Heart left ventricle (tissue), 16 donors: Measurements from ENCODE around the gene SLC2A3. TPM values are rescaled to one million over a fixed set of nuclear protein-coding genes. Genes with fewer than 3 reads are reported as not detected.
A peak's percentile ranks its signal among the peaks of the same experiment; 100 is the strongest.
"Not testable (repeated sequence)": the region's sequence is repeated elsewhere in the genome, so short reads cannot be mapped to it uniquely, and the experiment has no call there.

ENCODE experiments used
- ATAC-seq, 4 donors: fragments of 200-7000 bp; cut with Tn5 transposase; one replicate each; pipeline ENCODE4 v1.9.1; 2020 to 2022; ENCODE audit warnings: moderate library complexity in 4 of 4, mild to moderate bottlenecking in 3 of 4, moderate number of reproducible peaks in 1 of 4
- DNase-seq, 5 donors: peaks; one replicate each; pipeline ENCODE4 v3.0.0-alpha.2; 2020
- H3K27ac ChIP-seq, 12 donors: fragments of 200-600 bp; sonication (generic) in 4 of 12; one replicate each; pipeline versions ENCODE4 v1.5.0 to v1.8.0; 2016 to 2022; ENCODE audit warnings: mild to moderate bottlenecking in 2 of 12
- H3K27me3 ChIP-seq, 9 donors: fragments of 200-600 bp; sonication (generic) in 2 of 9; one replicate each; pipeline versions ENCODE4 v1.5.1 to v1.8.0; 2016 to 2022; ENCODE audit warnings: mild to moderate bottlenecking in 3 of 9
- H3K36me3 ChIP-seq, 9 donors: fragments of 200-600 bp; sonication (generic) in 2 of 9; one replicate each; pipeline versions ENCODE4 v1.5.0 to v1.8.0; 2018 to 2022; ENCODE audit warnings: mild to moderate bottlenecking in 2 of 9
- H3K4me1 ChIP-seq, 12 donors: fragments of 200-600 bp; sonication (generic) in 4 of 12; one replicate each; pipeline versions ENCODE4 v1.5.0 to v1.8.0; 2016 to 2022; ENCODE audit warnings: mild to moderate bottlenecking in 3 of 12
- H3K4me3 ChIP-seq, 12 donors: fragments of 200-600 bp; sonication (generic) in 4 of 12; one replicate each; pipeline versions ENCODE4 v1.5.0 to v1.8.0; 2017 to 2022; ENCODE audit warnings: mild to moderate bottlenecking in 9 of 12, moderate library complexity in 4 of 12
- H3K9me3 ChIP-seq, 12 donors: fragments of 200-600 bp; sonication (generic) in 4 of 12; one replicate each; pipeline versions ENCODE4 v1.5.0 to v1.8.0; 2016 to 2022; ENCODE audit warnings: mild to moderate bottlenecking in 1 of 12
- POLR2A ChIP-seq, 2 donors: fragments of 450-650 bp; IDR thresholded peaks; one replicate each; pipeline ENCODE4 v1.6.1; 2017; ENCODE audit warnings: antibody characterized with exemption in 2 of 2, mild to moderate bottlenecking in 2 of 2, moderate library complexity in 2 of 2
- WGBS, 4 donors: extraction: QIAGEN DNeasy Blood & Tissue Kit in 2 of 4; methylation state at CpG; one replicate each; pipeline versions ENCODE4 v1.1.5 to v1.1.7; 2013 to 2018; 5-methylcytosine and 5-hydroxymethylcytosine counted together
- intact Hi-C, 10 donors: fragments of 100-400 bp; cut with DNase I; formaldehyde crosslinking; loops; one replicate each; pipeline versions ENCODE4 v1.11.1 to v1.14.2; 2022
- polyA plus RNA-seq, 2 donors: library from polyadenylated mRNA; stranded (reverse); fragments of 200-250 nt; gene quantifications; one replicate each; pipeline ENCODE4 v1.2.3, GENCODE V29; 2013
- total RNA-seq, 9 donors: library from RNA; depleted of rRNA in 2 of 9; stranded (reverse); fragments of >200 nt in 2 of 9; fragmentation: NEBNext Ultra II Directional in 3 of 9; extraction: Animal tissue kit (Norgen Biotek cat#: 25700) in 3 of 9; gene quantifications; one replicate each; pipeline versions ENCODE4 v1.1.0 to v1.2.4, GENCODE V29; 2016 to 2023
- TF ChIP-seq, protein P1 (sequence below), 12 donors: fragments of 200-600 bp; sonication (generic) in 4 of 12; IDR thresholded peaks; one replicate each; pipeline versions ENCODE4 v1.5.0 to v1.8.0; 2018 to 2022; ENCODE audit warnings: antibody characterized with exemption in 12 of 12, mild to moderate bottlenecking in 5 of 12
- donor health status: ischemic (EF 13 %, LVEDD 7.1; RV severe dilation, severe dysfunction).
- donor health status: healthy with polysubstance abuse.
- donor health status: DM: no; HTN: yes; CAD: no.
- donor health status: DM: no; HTN: no; CAD: no.
- donor health status: ischemic (EF 25% LVEDD 6.9; RV normal size, moderate dysfunction).
- donor health status: ischemic (EF 25% LVEDD 5.7; RV mildly dilated, moderate dysfunction).
- donor health status: healthy.
- donor health status: DM: yes; HTN: yes; CAD: no.
- donor health status: ischemic (EF 35%, LVEDD 5.7; RV mildly dilated, moderate dysfunction).
- donor health status: nonischemic (EF 11% LVEDD 7.7; RV severe dilation, severe dysfunction).
- donor health status: DM: yes; HTN: yes; CAD: no.
- donor health status: PGD.
- donor health status: ischemic (EF 29% LVEDD 5.4; RV normal size, mild dysfunction).
- donor health status: nonischemic (EF 23%, LVEDD 6.1; RV moderate dilation, normal function).

SLC2A3 gene
- total and polyA plus RNA-seq, 11 donors = 4.6 to 76.9 (median 8.8) TPM

DNA sequence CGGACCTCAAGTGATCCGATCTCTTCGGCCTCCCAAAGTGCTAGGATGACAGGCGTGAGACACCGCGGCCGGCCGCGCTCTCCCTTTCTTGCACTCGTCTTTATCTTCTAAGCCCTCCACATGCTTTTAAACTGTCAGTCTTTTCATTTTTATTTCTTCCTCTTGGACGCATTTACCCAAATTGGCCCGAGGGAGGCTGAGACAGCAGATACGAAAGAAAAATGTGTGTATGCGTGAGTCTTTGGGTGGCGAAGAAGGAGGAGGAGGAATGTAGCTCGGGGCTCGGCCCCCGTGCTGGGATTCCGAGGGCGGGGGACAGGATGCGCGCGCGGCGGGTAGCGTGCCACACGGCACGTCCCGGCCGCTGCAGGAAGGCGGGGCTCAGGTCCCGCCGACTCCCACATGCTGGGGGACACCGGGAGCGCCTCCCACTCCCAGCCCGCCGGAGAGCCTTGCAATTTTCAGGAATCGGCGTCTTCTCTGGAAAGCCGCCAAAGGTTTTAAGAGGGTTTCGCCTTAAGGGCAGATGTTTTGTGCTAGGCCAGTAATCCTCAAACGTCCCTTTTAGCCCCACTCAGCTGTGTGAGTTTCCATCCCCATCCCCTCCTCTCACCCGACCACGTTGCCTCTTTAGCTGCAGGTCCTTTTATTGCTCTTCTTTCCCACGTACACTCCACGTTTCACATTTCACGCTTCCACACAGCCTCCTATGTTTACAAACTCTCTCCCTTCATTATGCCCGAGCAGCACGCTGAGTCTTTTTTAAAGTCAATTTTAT is 34.7 kb upstream of the SLC2A3 start:
- Histone ChIP-seq H3K36me3 (no peaks in the 10 kb centered on the region), H3K4me1 (peaks cover 0 to 34% (median 6%) of the 10 kb centered on the region in 12 donors), H3K27ac (peak overlapping the region; percentile 74 to 91 (median 78)), H3K9me3 (no peaks in the 10 kb centered on the region), H3K4me3 (peak overlapping the region; percentile 25 to 61 (median 56)), H3K27me3 (no peaks in the 10 kb centered on the region)
- ATAC-seq (peak; percentile 90 to 99 (median 98)), DNase-seq (peak; percentile 88 to 95 (median 93))
- WGBS, 4 donors = 1 to 3% (median 2%) methylated on average over 47 to 49 of the region's 49 CpGs
- intact Hi-C loops = loop anchor here in 6 of 10 donors (2.0 to 5.0 kb wide), 5 partner anchors 33 to 38 kb away; partner anchors contain the start of gene SLC2A3 (in 2 of the 6)
- TF ChIP-seq POLR2A (IDR thresholded peaks at IDR 0.05) = peak in 1 of 2 donors; percentile 33
- TF ChIP-seq, protein P1, sequence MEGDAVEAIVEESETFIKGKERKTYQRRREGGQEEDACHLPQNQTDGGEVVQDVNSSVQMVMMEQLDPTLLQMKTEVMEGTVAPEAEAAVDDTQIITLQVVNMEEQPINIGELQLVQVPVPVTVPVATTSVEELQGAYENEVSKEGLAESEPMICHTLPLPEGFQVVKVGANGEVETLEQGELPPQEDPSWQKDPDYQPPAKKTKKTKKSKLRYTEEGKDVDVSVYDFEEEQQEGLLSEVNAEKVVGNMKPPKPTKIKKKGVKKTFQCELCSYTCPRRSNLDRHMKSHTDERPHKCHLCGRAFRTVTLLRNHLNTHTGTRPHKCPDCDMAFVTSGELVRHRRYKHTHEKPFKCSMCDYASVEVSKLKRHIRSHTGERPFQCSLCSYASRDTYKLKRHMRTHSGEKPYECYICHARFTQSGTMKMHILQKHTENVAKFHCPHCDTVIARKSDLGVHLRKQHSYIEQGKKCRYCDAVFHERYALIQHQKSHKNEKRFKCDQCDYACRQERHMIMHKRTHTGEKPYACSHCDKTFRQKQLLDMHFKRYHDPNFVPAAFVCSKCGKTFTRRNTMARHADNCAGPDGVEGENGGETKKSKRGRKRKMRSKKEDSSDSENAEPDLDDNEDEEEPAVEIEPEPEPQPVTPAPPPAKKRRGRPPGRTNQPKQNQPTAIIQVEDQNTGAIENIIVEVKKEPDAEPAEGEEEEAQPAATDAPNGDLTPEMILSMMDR (IDR thresholded peaks at IDR 0.05) = peak in 2 of 12 donors; percentile 4 to 8

DNA sequence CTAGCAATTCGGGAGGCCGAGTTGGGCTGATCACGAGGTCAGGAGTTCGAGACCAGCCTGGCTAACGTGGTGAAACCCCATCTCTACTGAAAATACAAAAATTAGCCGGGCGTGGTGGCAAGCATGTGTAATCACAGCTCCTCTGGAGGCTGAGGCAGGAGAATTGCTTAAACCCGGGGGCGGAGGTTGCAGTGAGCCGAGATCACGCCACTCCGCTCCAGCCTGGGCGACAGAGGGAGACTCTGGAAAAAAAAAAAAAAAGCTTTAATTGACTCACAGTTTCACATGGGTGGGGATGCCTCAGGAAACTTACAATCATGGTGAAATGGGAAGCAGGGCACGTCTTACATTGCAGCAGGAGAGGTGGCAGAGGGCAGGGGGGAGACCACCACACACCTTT is 30.6 kb upstream of the SLC2A3 start:
- Histone ChIP-seq H3K36me3 (no peaks in the 10 kb centered on the region), H3K4me3 (no peak overlapping the region), H3K9me3 (no peaks in the 10 kb centered on the region), H3K27ac (no peak overlapping the region), H3K27me3 (no peaks in the 10 kb centered on the region), H3K4me1 (peaks cover 0 to 33% (median 6%) of the 10 kb centered on the region in 12 donors)
- TF ChIP-seq, protein P1 (IDR thresholded peaks at IDR 0.05) = no peak
- TF ChIP-seq POLR2A (IDR thresholded peaks at IDR 0.05) = no peak
- DNase-seq (no peak), ATAC-seq (no peak)
- intact Hi-C loops = loop anchor here in 1 of 10 donors (5.0 kb wide), 1 partner anchor 34 kb away; no protein-coding TSS in a partner anchor
- WGBS, 4 donors = 88 to 95% (median 91%) methylated on average over 14 of the region's 14 CpGs

DNA sequence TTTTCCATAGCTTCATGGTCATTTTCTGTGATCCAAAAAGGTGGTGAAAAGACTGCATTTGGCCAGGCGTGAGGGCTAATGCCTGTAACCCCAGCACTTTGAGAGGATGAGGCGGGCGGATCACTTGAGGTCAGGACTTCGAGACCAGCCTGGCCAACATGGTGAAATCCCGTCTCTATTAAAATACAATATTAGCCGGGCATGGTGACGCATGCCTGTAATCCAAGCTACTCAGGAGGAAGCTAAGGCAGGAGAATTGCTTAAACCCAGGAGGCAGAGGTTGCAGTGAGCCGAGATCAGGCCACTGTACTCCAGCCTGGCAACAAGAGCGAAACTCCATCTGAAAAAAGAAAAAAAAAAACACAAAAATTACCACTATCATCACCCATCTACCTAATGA is 28.7 kb upstream of the SLC2A3 start:
- not testable (repeated sequence) for H3K27ac ChIP-seq, H3K9me3 ChIP-seq, DNase-seq, H3K36me3 ChIP-seq, H3K27me3 ChIP-seq, ATAC-seq, H3K4me3 ChIP-seq
- WGBS, 4 donors = 90 to 97% (median 93%) methylated on average over 9 of the region's 9 CpGs
- H3K4me1 ChIP-seq = peaks cover 0 to 31% (median 5%) of the 10 kb centered on the region in 12 donors
- intact Hi-C loops = loop anchor here in 1 of 10 donors (5.0 kb wide), 1 partner anchor 32 kb away; no protein-coding TSS in a partner anchor

DNA sequence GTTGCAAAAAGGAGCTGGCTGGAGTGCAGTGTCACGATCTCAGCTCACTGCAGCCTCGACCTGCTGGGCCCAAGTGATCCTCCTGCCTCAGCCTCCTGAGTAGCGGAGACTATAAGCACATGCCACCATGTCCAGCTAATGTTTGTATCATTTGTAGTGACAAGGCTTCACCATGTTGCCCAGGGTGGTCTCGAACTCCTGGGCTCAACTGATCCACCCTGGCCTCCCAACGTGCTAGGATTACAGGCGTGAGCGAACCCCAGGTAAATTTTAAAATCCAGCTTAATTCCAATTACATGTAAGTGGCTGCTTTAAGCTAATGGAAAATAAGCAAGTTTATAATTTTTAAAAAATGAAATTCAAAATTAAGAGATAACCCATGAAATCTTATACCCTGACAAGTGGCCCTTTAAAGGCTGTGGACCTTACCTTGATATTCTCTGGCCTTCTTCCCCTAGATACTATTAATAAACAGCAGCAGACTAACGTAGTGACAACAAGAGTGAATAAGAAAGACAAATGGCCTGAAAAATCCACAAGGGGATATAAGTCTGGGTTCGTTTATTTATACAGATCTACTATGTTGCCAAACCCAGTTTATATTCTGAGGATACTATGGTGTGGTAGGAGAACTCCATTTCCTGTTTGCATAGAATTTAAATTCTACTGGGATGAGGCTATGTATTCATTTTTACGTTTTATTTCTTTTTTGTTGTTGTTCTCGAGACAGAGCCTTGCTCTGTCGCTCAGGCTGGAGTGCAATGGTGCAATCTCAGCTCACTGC is 25.6 kb upstream of the SLC2A3 start:
- no peaks in the 10 kb centered on the region for H3K9me3 ChIP-seq
- H3K4me1 ChIP-seq = peaks cover 0 to 36% (median 5%) of the 10 kb centered on the region in 12 donors
- DNase-seq = no peak
- no peaks in the 10 kb centered on the region for H3K36me3 ChIP-seq
- no peaks in the 10 kb centered on the region for H3K27me3 ChIP-seq
- intact Hi-C loops = loop anchor here in 1 of 10 donors (2.0 kb wide), 1 partner anchor 25 kb away; the partner anchor contains the start of gene SLC2A3
- peak overlapping the region in 11 of 12 donors; percentile 60 to 94 (median 81) for H3K27ac ChIP-seq
- TF ChIP-seq POLR2A (IDR thresholded peaks at IDR 0.05) = no peak
- TF ChIP-seq, protein P1 (IDR thresholded peaks at IDR 0.05) = no peak
- H3K4me3 ChIP-seq = peak overlapping the region in 8 of 12 donors; percentile 51 to 70 (median 56)
- ATAC-seq = no peak
- 78 to 87% (median 85%) methylated on average over 12 of the region's 12 CpGs for WGBS, 4 donors
